ENCODE data around the gene OVOL2.

OVOL2 gene

DNA sequence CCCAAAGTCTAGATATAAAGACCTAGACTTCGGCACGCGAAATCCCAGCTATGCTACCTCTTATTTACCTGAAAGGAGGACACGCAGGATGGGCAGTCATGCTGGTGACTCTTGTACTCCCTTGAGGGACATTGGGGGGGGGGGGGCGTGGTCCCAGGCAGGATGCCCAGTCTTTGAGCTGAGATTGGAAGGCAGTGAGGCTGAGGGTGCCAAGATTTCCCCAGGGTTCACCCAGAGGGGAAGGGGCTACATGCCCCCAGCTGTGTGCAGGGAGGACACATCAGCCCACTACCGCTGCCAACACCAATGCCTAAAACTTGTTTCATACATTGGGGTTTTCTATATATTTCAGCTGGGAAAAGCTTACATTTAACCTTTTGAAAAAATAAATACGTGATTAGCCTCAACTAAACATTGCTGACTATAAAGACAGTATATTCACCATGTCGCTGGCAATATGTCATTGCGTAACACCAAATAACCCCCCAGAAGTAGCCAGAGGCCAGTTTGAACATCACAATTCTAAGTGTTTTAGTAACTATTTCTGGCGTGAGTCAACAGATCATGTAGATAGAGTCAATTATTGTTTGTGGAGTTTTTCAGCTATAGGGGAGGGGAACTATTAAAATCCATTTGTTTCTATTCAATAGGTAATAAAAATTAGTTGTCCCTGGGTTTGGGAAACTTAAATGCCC lies 67.3 kb downstream of the OVOL2 start:
- no peak overlapping the region for H3K4me3 ChIP-seq (ENCODE audit: low read length)
- no peak for DNase-seq (ENCODE audit: low read depth)
- TF ChIP-seq, protein P1, sequence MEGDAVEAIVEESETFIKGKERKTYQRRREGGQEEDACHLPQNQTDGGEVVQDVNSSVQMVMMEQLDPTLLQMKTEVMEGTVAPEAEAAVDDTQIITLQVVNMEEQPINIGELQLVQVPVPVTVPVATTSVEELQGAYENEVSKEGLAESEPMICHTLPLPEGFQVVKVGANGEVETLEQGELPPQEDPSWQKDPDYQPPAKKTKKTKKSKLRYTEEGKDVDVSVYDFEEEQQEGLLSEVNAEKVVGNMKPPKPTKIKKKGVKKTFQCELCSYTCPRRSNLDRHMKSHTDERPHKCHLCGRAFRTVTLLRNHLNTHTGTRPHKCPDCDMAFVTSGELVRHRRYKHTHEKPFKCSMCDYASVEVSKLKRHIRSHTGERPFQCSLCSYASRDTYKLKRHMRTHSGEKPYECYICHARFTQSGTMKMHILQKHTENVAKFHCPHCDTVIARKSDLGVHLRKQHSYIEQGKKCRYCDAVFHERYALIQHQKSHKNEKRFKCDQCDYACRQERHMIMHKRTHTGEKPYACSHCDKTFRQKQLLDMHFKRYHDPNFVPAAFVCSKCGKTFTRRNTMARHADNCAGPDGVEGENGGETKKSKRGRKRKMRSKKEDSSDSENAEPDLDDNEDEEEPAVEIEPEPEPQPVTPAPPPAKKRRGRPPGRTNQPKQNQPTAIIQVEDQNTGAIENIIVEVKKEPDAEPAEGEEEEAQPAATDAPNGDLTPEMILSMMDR (IDR thresholded peaks at IDR 0.05; ENCODE audit: insufficient read depth, low read depth, low read length, missing control alignments) = no peak

DNA sequence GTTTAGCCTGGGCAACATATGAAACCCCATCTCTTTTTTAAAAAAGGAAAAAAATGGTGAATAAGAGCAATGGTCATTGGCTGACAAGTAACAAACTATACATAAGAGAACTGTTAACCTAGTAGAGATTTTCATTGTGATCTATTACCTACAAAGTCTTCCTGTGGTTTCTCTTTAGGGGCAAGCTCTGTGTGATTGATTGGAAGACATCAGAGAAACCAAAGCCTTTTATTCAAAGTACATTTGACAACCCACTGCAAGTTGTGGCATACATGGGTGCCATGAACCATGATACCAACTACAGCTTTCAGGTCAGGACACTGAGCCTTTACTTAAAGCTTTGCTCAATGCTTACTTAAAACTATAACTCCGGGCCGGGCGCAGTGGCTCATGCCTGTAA lies 69.7 kb downstream of the OVOL2 start:
- DNase-seq (ENCODE audit: low read depth) = no peak
- no peak overlapping the region for H3K4me3 ChIP-seq (ENCODE audit: low read length)
- TF ChIP-seq, protein P1 (IDR thresholded peaks at IDR 0.05; ENCODE audit: insufficient read depth, low read depth, low read length, missing control alignments) = no peak

GRCh38 chr20:17985388-17986018 lies 72.2 kb downstream of the OVOL2 start:
- H3K4me3 ChIP-seq (ENCODE audit: low read length) = no peak overlapping the region

GRCh38 chr20:17976305-17976704 lies 81.4 kb downstream of the OVOL2 start:
- TF ChIP-seq, protein P1 (IDR thresholded peaks at IDR 0.05; ENCODE audit: insufficient read depth, low read depth, low read length, missing control alignments) = no peak
- no peak overlapping the region for H3K4me3 ChIP-seq (ENCODE audit: low read length)
- DNase-seq (ENCODE audit: low read depth) = no peak

More at GRCh38 chr20:17985388-17986018, 72.2 kb downstream of the OVOL2 start:
- peak; percentile 49 for DNase-seq (ENCODE audit: low read depth)
- TF ChIP-seq, protein P1 (IDR thresholded peaks at IDR 0.05; ENCODE audit: insufficient read depth, low read depth, low read length, missing control alignments) = no peak

Measured in epithelial cell of esophagus (primary cell).